ENCODE data around the gene MARCHF2.

Gene MARCHF2

GRCh38 chr19:8483165-8483564 is 70.1 kb downstream of the MARCHF2 start:
- no peak for TF ChIP-seq CTCF (IDR thresholded peaks at IDR 0.05; ENCODE audit: low read depth, low read length, missing control alignments)
- in situ Hi-C loops (cut with HindIII; ENCODE audit: low sequenced_read_pairs): loop anchor here (10.0 kb wide), 1 partner anchor 108 kb away; no protein-coding TSS in a partner anchor
- no peak overlapping the region for H3K4me3 ChIP-seq (ENCODE audit: low read depth, low read length)
- DNase-seq (ENCODE audit: low read depth): no peak

- H3K4me3 ChIP-seq (ENCODE audit: low read depth, low read length): no peak overlapping the region
- no peak for DNase-seq (ENCODE audit: low read depth)
- TF ChIP-seq CTCF (IDR thresholded peaks at IDR 0.05; ENCODE audit: low read depth, low read length, missing control alignments): no peak
- in situ Hi-C loops (cut with HindIII; ENCODE audit: low sequenced_read_pairs): loop anchor here (10.0 kb wide), 1 partner anchor 110 kb away; no protein-coding TSS in a partner anchor
Measured at GRCh38 chr19:8484331-8484894, 71.3 kb downstream of the MARCHF2 start.

- TF ChIP-seq CTCF (IDR thresholded peaks at IDR 0.05; ENCODE audit: low read depth, low read length, missing control alignments): no peak
- DNase-seq (ENCODE audit: low read depth): no peak
- in situ Hi-C loops (cut with HindIII; ENCODE audit: low sequenced_read_pairs): loop anchor here (10.0 kb wide), 1 partner anchor 111 kb away; no protein-coding TSS in a partner anchor
- no peak overlapping the region for H3K4me3 ChIP-seq (ENCODE audit: low read depth, low read length)
Measured at GRCh38 chr19:8485561-8486371, 72.7 kb downstream of the MARCHF2 start.

- no peak for DNase-seq (ENCODE audit: low read depth)
- in situ Hi-C loops (cut with HindIII; ENCODE audit: low sequenced_read_pairs): loop anchor here (10.0 kb wide), 1 partner anchor 112 kb away; no protein-coding TSS in a partner anchor
- H3K4me3 ChIP-seq (ENCODE audit: low read depth, low read length): no peak overlapping the region
- no peak for TF ChIP-seq CTCF (IDR thresholded peaks at IDR 0.05; ENCODE audit: low read depth, low read length, missing control alignments)
Measured at GRCh38 chr19:8486661-8487136, 73.6 kb downstream of the MARCHF2 start.

- no peak for TF ChIP-seq CTCF (IDR thresholded peaks at IDR 0.05; ENCODE audit: low read depth, low read length, missing control alignments)
- no peak overlapping the region for H3K4me3 ChIP-seq (ENCODE audit: low read depth, low read length)
- DNase-seq (ENCODE audit: low read depth): no peak
- in situ Hi-C loops (cut with HindIII; ENCODE audit: low sequenced_read_pairs): loop anchor here (10.0 kb wide), 1 partner anchor 112 kb away; no protein-coding TSS in a partner anchor
Measured at GRCh38 chr19:8487137-8487851, 74.2 kb downstream of the MARCHF2 start.

GRCh38 chr19:8488365-8488764 is 75.3 kb downstream of the MARCHF2 start:
- no peak for DNase-seq (ENCODE audit: low read depth)
- in situ Hi-C loops (cut with HindIII; ENCODE audit: low sequenced_read_pairs): loop anchor here (10.0 kb wide), 1 partner anchor 114 kb away; no protein-coding TSS in a partner anchor
- H3K4me3 ChIP-seq (ENCODE audit: low read depth, low read length): no peak overlapping the region
- no peak for TF ChIP-seq CTCF (IDR thresholded peaks at IDR 0.05; ENCODE audit: low read depth, low read length, missing control alignments)
